HUES6 (cell line): ENCODE data around the gene REXO5.
"Not testable (repeated sequence)": the region's sequence is repeated elsewhere in the genome, so short reads cannot be mapped to it uniquely, and the experiment has no call there.

Source experiments
- H3K27ac ChIP-seq: 2 replicates; pipeline ENCODE4 v1.7.0; 2013; ENCODE audit warnings: low read depth, mild to moderate bottlenecking, low read length, inconsistent platforms
- H3K27me3 ChIP-seq: 2 replicates; pipeline ENCODE4 v1.6.1; 2013; ENCODE audit warnings: low read length; ENCODE audit not compliant: control insufficient read depth, insufficient read depth
- H3K36me3 ChIP-seq: 2 replicates; pipeline ENCODE4 v1.6.1; 2013; ENCODE audit warnings: low read length; ENCODE audit not compliant: control insufficient read depth, insufficient read depth
- H3K4me1 ChIP-seq: 2 replicates; pipeline ENCODE4 v1.6.1; 2013; ENCODE audit warnings: low read length; ENCODE audit not compliant: control insufficient read depth, insufficient read depth
- H3K4me3 ChIP-seq: 2 replicates; pipeline ENCODE4 v1.5.1; 2013; ENCODE audit warnings: low read depth, low read length
- H3K9ac ChIP-seq: one replicate; pipeline ENCODE4 v1.6.1; 2013; ENCODE audit warnings: mild to moderate bottlenecking, low read length
- H3K9me3 ChIP-seq: 2 replicates; pipeline ENCODE4 v1.6.1; 2013; ENCODE audit warnings: low read depth, low read length; ENCODE audit not compliant: control insufficient read depth, insufficient read depth

REXO5 gene

GRCh38 chr16:20803192-20803560 lies 3.2 kb upstream of the REXO5 start:
- no peak overlapping the region for H3K27ac ChIP-seq
- H3K27me3 ChIP-seq = no peaks in the 10 kb centered on the region
- H3K9me3 ChIP-seq = no peaks in the 10 kb centered on the region
- H3K4me1 ChIP-seq = no peaks in the 10 kb centered on the region
- H3K36me3 ChIP-seq = peaks cover 22% of the 10 kb centered on the region
- no peak overlapping the region for H3K4me3 ChIP-seq
- H3K9ac ChIP-seq = no peak overlapping the region

- Histone ChIP-seq H3K4me3 (no peak overlapping the region), H3K27me3 (no peaks in the 10 kb centered on the region), H3K27ac (no peak overlapping the region), H3K4me1 (no peaks in the 10 kb centered on the region), H3K9ac (no peak overlapping the region), H3K36me3 (peaks cover 17% of the 10 kb centered on the region; the same call in 1 of the 2 replicates), H3K9me3 (no peaks in the 10 kb centered on the region)
Observed at GRCh38 chr16:20803561-20804214, 2.6 kb upstream of the REXO5 start.

- H3K9me3 ChIP-seq, H3K4me1 ChIP-seq, H3K36me3 ChIP-seq, H3K27me3 ChIP-seq: not testable (repeated sequence)
- H3K4me3 ChIP-seq = peak overlapping the region; percentile 95
- H3K9ac ChIP-seq = peak overlapping the region; percentile 98
- peak overlapping the region; percentile 63; the same call in 1 of the 2 replicates for H3K27ac ChIP-seq
Observed at GRCh38 chr16:20805684-20806167, 601 bp upstream of the REXO5 start.

- Histone ChIP-seq H3K27ac (no peak overlapping the region), H3K9ac (no peak overlapping the region), H3K27me3 (no peaks in the 10 kb centered on the region), H3K4me1 (no peaks in the 10 kb centered on the region), H3K36me3 (peaks cover under 1% of the 10 kb centered on the region; the same call in 1 of the 2 replicates), H3K4me3 (no peak overlapping the region), H3K9me3 (no peaks in the 10 kb centered on the region)
Observed at GRCh38 chr16:20807862-20808261, 1.5 kb downstream of the REXO5 start.

GRCh38 chr16:20811889-20812439 lies 5.6 kb downstream of the REXO5 start:
- no peak overlapping the region for H3K4me3 ChIP-seq
- peaks cover 23% of the 10 kb centered on the region for H3K36me3 ChIP-seq
- H3K27ac ChIP-seq = no peak overlapping the region
- H3K27me3 ChIP-seq = no peaks in the 10 kb centered on the region
- no peaks in the 10 kb centered on the region for H3K9me3 ChIP-seq
- no peak overlapping the region for H3K9ac ChIP-seq
- H3K4me1 ChIP-seq = no peaks in the 10 kb centered on the region

- Histone ChIP-seq H3K9me3 (no peaks in the 10 kb centered on the region), H3K36me3 (peaks cover 24% of the 10 kb centered on the region), H3K27me3 (no peaks in the 10 kb centered on the region), H3K27ac (no peak overlapping the region), H3K9ac (no peak overlapping the region), H3K4me3 (no peak overlapping the region), H3K4me1 (no peaks in the 10 kb centered on the region)
Observed at GRCh38 chr16:20812510-20812909, 6.2 kb downstream of the REXO5 start.

GRCh38 chr16:20814784-20815183 lies 8.5 kb downstream of the REXO5 start:
- no peak overlapping the region for H3K4me3 ChIP-seq
- H3K9ac ChIP-seq = no peak overlapping the region
- no peaks in the 10 kb centered on the region for H3K27me3 ChIP-seq
- H3K9me3 ChIP-seq = no peaks in the 10 kb centered on the region
- H3K4me1 ChIP-seq = no peaks in the 10 kb centered on the region
- peaks cover 36% of the 10 kb centered on the region for H3K36me3 ChIP-seq
- H3K27ac ChIP-seq = no peak overlapping the region

GRCh38 chr16:20818929-20819585 lies 12.7 kb downstream of the REXO5 start:
- no peaks in the 10 kb centered on the region for H3K9me3 ChIP-seq
- no peak overlapping the region for H3K9ac ChIP-seq
- H3K27me3 ChIP-seq = no peaks in the 10 kb centered on the region
- H3K4me1 ChIP-seq = no peaks in the 10 kb centered on the region
- H3K36me3 ChIP-seq = peaks cover 48% of the 10 kb centered on the region
- H3K27ac ChIP-seq = no peak overlapping the region
- no peak overlapping the region for H3K4me3 ChIP-seq

GRCh38 chr16:20821682-20822081 lies 15.4 kb downstream of the REXO5 start:
- Histone ChIP-seq H3K36me3 (peaks cover 48% of the 10 kb centered on the region), H3K9me3 (no peaks in the 10 kb centered on the region), H3K27me3 (no peaks in the 10 kb centered on the region), H3K4me1 (no peaks in the 10 kb centered on the region), H3K9ac (no peak overlapping the region), H3K27ac (no peak overlapping the region), H3K4me3 (no peak overlapping the region)

GRCh38 chr16:20822521-20823325 lies 16.4 kb downstream of the REXO5 start:
- peaks cover 53% of the 10 kb centered on the region for H3K36me3 ChIP-seq
- no peak overlapping the region for H3K9ac ChIP-seq
- no peaks in the 10 kb centered on the region for H3K27me3 ChIP-seq
- no peaks in the 10 kb centered on the region for H3K4me1 ChIP-seq
- H3K27ac ChIP-seq = no peak overlapping the region
- no peaks in the 10 kb centered on the region for H3K9me3 ChIP-seq
- H3K4me3 ChIP-seq = no peak overlapping the region
